Ureter (tissue), 1 donor: ENCODE results near the gene GRM3. TPM values are rescaled to one million over a fixed set of nuclear protein-coding genes. Genes with fewer than 3 reads are reported as not detected.

Experiments used
- DNase-seq: peaks from one replicate; pipeline ENCODE4 v3.0.0-alpha.2; 2020; ENCODE audit warnings: low spot score
- total RNA-seq: library from RNA; stranded (reverse); gene quantifications from one replicate; pipeline ENCODE4 v1.2.4, GENCODE V29; 2023
- donor health status: DM: yes; HTN: yes; CAD: no.

Gene GRM3
- total RNA-seq, 1 donor from 2014 or later: not detected

GRCh38 chr7:86786376-86786775, 142.7 kb downstream of the GRM3 start:
- no peak for DNase-seq

GRCh38 chr7:86788948-86789347, 145.2 kb downstream of the GRM3 start:
- no peak for DNase-seq

- DNase-seq: no peak
Measured at GRCh38 chr7:86790383-86790782, 146.7 kb downstream of the GRM3 start.

- DNase-seq: no peak
Measured at GRCh38 chr7:86792260-86792659, 148.6 kb downstream of the GRM3 start.

GRCh38 chr7:86793136-86793535, 149.4 kb downstream of the GRM3 start:
- DNase-seq: no peak

- DNase-seq: no peak
Measured at GRCh38 chr7:86814661-86815379, 171.1 kb downstream of the GRM3 start.

- no peak for DNase-seq
Measured at GRCh38 chr7:86815556-86815955, 171.8 kb downstream of the GRM3 start.

- no peak for DNase-seq
Measured at GRCh38 chr7:86818903-86819302, 175.2 kb downstream of the GRM3 start.

GRCh38 chr7:86823769-86824168, 180.1 kb downstream of the GRM3 start:
- no peak for DNase-seq

GRCh38 chr7:86825264-86825663, 181.6 kb downstream of the GRM3 start:
- DNase-seq: no peak

- DNase-seq: no peak
Measured at GRCh38 chr7:86826948-86827347, 183.2 kb downstream of the GRM3 start.

GRCh38 chr7:86833360-86833759, 189.7 kb downstream of the GRM3 start:
- DNase-seq: no peak

- no peak for DNase-seq
Measured at GRCh38 chr7:86837235-86837634, 193.5 kb downstream of the GRM3 start.

GRCh38 chr7:86844608-86845007, 200.9 kb downstream of the GRM3 start:
- no peak for DNase-seq

- DNase-seq: no peak
Measured at GRCh38 chr7:86846494-86847190, 202.9 kb downstream of the GRM3 start.

- DNase-seq: no peak
Measured at GRCh38 chr7:86848226-86848625, 204.5 kb downstream of the GRM3 start.

GRCh38 chr7:86851566-86851965, 207.9 kb downstream of the GRM3 start:
- no peak for DNase-seq

- DNase-seq: no peak
Measured at GRCh38 chr7:86863452-86863851, 219.7 kb downstream of the GRM3 start.

GRCh38 chr7:86867163-86867762, 223.6 kb downstream of the GRM3 start:
- no peak for DNase-seq

- no peak for DNase-seq
Measured at GRCh38 chr7:86876146-86876545, 232.4 kb downstream of the GRM3 start.

GRCh38 chr7:86884152-86884551, 240.4 kb downstream of the GRM3 start:
- no peak for DNase-seq

GRCh38 chr7:86889501-86889900, 245.8 kb downstream of the GRM3 start:
- DNase-seq: no peak

- no peak for DNase-seq
Measured at GRCh38 chr7:86898171-86898570, 254.5 kb downstream of the GRM3 start.
